Left lobe of liver (tissue), 2 donors: ENCODE results near the gene PAFAH2. TPM values are rescaled to one million over a fixed set of nuclear protein-coding genes. Genes with fewer than 3 reads are reported as not detected.

Source experiments
- ATAC-seq: fragments of 200-7000 bp; cut with Tn5 transposase; one replicate; pipeline ENCODE4 v1.9.1; 2020; ENCODE audit warnings: mild to moderate bottlenecking, moderate library complexity
- DNase-seq: peaks from one replicate; pipeline ENCODE4 v3.0.0-alpha.2; 2020; ENCODE audit warnings: low spot score
- total RNA-seq: library from RNA; stranded (reverse); gene quantifications from one replicate; pipeline ENCODE4 v1.2.1, GENCODE V29; 2021
- donor health status: DM: no; HTN: no; CAD: no; lungs with moderate emphysema.
- donor health status: DM: no; HTN: yes; CAD: no.

PAFAH2 gene
- total RNA-seq, 1 donor from 2014 or later, result 23.1 TPM

DNA sequence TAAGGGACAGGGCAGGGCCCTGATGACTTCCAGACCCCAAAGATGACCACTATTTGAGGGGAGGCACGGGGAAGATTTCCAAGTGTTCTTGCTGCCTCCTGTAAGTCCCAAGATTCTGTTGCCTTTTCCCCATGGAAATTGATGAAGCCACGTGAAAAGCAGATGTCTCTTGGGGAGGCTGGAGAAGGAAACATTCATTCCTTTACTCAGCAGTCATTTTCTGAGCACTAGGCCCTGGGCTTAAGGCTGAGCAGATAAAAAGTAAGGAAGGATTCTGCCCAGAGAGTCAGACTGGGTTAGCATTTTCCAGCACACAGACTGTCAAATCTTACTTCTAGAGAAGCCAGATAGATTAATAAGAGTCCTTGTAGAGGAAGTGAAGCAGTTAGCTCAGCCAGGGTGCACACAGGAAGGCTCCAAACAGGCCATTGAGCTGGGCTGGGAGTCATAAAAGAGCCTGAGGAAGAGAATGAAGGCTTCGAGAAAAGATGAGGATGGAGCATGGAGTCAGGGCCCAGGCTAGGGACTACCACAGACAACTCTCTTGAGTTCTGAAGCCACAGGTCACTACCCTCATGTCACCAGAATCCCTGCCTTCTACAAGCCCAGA, 33.9 kb upstream of the PAFAH2 start:
- DNase-seq (no peak), ATAC-seq (no peak)

- no peak for ATAC-seq
- DNase-seq, result no peak
These were observed 33.3 kb upstream of the PAFAH2 start for GRCh38 chr1:26031196-26031595.

- no peak for ATAC-seq
- DNase-seq, result no peak
These were observed 32.1 kb upstream of the PAFAH2 start for GRCh38 chr1:26029864-26030481.

DNA sequence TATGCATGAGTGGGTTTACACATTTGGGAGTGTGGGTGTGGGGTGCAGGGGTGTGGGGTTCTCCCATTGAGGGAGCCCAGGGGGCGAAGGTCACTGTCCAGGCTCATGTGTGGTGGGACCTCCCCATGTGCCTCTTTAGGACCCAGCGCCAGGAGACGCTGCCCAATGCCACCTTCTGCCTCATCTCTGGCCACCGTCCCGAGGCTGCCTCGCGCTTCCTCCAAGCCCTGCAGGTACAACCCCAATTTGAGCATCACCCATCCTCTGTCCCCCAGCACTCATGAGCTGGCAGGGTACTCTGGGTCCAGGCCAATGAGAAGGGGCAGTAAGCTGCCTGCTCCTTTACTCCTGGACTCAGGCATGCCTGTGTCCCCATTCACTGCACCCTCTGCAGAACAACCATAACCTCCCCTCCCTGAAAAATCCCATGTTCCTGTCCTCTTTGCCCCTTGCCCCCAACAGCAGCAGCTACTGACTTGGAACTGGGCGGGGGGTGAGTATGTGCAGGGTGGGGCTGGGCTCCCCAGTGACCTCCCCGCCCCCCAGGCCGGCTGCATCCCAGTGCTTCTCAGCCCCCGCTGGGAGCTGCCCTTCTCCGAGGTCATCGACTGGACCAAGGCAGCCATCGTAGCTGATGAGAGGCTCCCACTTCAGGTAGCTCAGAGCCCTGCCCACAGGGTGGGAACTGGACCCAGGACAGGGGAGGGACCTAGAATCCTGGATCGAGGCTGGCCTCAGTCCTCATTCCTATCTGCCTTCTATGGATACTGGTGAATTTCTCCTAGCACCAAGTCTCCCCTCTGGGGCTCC, 31.4 kb upstream of the PAFAH2 start:
- DNase-seq, result no peak
- no peak for ATAC-seq

DNA sequence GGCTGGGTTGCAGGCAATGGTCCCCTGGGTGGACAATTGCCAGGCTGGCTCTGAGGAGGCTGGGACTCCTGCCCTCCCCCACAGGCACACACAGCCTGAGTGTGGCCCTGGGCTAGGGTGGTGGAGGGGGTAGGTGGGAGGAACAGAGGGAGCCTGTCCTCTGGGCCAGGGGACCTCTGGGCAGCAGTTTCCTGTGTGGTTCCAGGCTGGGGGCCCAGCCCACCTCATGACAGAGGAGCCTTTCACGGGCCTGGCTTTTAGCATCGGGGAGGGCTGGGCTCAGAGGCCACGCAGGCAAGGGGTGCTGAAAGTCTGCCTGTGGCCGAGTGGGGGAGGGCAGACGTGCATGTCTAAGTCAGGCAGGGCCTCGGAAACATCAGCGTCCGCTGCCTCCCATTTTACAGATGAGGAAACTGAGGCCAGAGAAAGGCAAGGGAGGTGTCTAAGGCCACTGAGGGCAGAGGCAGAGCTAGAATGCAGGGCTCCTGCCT, 30.7 kb upstream of the PAFAH2 start:
- no peak for DNase-seq
- no peak for ATAC-seq

- no peak for DNase-seq
- ATAC-seq, result no peak
These were observed 30.0 kb upstream of the PAFAH2 start for GRCh38 chr1:26027716-26028489.

GRCh38 chr1:26025517-26025916, 27.7 kb upstream of the PAFAH2 start:
- ATAC-seq (no peak), DNase-seq (no peak)

- ATAC-seq, result no peak
- DNase-seq, result no peak
These were observed 27.2 kb upstream of the PAFAH2 start for GRCh38 chr1:26025060-26025459.

- ATAC-seq (no peak), DNase-seq (no peak)
These were observed 26.0 kb upstream of the PAFAH2 start for GRCh38 chr1:26023826-26024225.

GRCh38 chr1:26023009-26023408, 25.1 kb upstream of the PAFAH2 start:
- ATAC-seq, result no peak
- no peak for DNase-seq

- ATAC-seq (no peak), DNase-seq (no peak)
These were observed 24.5 kb upstream of the PAFAH2 start for GRCh38 chr1:26022404-26022779.

GRCh38 chr1:26021647-26022403, 24.0 kb upstream of the PAFAH2 start, which contains the start of gene EXTL1:
EXTL1 (plus strand) TSS chr1:26021775; CDS start chr1:26022647, 872 bp downstream.
- no peak for DNase-seq
- no peak for ATAC-seq

- no peak for DNase-seq
- ATAC-seq, result no peak
These were observed 23.2 kb upstream of the PAFAH2 start for GRCh38 chr1:26020941-26021646.

DNA sequence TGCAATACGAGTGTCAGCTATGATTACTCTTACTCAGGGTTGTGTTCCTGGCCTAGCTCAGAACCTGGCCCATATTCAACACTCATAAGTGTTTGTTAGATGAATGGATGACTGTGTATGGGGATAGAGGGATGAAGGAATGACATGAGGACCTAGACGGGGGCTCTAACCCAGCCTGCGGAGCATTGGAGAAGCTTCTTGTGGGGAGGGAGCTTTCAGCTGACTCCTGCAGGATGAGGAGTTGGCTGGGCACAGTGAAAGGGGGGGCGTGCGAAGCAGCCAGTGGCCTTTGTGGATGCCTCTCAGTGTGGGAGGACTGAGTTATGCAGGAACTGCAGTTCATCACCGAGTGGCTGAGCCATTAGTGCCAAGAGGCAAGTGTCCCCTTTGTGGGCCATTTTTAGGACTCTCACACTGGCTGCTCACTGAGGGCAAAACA, 22.5 kb upstream of the PAFAH2 start:
- ATAC-seq, result no peak
- no peak for DNase-seq

DNA sequence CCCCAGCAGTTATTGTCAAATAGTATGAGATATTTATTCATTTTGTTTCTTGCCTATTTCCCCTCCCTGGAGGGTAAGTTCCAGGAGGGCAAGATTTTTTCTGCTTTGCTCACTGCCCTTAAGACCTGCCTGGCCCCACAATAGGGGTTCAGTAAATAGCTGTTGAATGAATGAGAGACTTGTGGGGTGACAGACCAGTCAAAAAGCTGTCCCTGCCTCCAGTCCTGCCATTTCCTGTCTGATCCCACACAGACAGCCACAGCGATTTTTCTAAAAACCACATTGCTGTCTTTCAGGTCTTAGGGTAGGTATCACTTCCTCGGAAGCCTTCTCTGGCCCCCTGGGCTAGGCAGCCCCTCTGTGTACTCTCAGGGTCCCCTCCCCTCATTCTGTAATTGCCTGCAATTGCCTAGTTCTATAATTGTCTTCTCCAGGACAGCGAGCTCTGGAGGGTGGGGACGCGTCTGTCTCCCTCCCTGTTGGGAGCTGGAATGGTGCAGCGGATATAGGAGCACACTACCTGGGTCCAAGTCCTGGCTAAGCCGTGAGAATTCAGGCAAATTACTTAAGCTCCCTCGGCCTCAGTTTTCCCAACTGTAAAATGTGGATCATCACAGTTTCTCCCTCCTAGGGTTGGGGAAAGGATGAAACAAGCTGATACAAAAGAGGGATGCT, 21.9 kb upstream of the PAFAH2 start:
- DNase-seq, result no peak
- ATAC-seq, result no peak

DNA sequence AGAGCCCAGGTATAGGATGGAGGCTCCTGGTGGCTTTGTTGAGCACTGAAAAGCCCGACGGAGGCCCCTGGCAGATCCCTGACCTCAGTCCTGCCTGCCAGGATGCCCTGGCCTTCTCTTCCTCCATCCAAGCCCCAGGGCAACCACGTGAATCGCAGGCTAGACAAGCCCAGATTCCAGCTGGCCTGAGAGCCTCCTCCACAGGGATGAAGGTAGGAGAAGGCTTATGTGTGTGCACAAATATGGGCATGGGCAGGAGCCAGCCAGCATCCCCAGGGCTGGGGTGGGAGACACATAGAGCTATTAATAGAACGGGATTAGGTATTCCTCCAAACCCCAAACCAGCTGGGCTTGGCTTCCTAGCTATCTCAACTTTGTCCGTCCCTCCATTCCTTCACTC, 19.7 kb upstream of the PAFAH2 start:
- DNase-seq (no peak), ATAC-seq (no peak)

- ATAC-seq (no peak), DNase-seq (no peak)
These were observed 19.2 kb upstream of the PAFAH2 start for GRCh38 chr1:26016953-26017545.

- DNase-seq, result no peak
These were observed 18.5 kb upstream of the PAFAH2 start for GRCh38 chr1:26016258-26016952.

More at GRCh38 chr1:26016258-26016952, 18.5 kb upstream of the PAFAH2 start:
- ATAC-seq, result no peak
